Measurements from ENCODE around the gene POLA1.

DNA sequence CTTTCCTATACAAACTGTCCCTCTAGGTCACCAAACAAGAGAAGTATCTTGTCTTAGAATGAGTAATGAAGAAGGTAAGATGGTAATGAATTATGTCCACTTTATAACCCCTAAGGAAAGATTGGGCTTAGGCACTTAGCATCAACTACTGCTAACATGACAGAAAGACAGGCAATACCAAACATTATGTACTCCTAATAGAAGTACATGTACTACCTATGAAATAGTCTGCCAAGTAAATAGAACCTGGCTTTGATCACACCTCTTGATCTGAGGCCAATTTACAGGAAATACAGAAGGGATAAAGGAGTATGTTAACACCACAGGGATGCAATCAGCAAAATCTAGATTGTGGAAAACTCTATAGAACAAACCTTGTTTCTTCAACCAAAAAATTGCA is 32.4 kb upstream of the POLA1 start:
- TF ChIP-seq POLR2A (IDR thresholded peaks at IDR 0.05) (no peak), CTCF (IDR thresholded peaks at IDR 0.05) (no peak)

Data from heart left ventricle (tissue), 13 donors.